Testis (tissue), 2 donors: ENCODE measurements around the gene ELF5.

Experiments used
- CTCF ChIP-seq, 3 experiments: fragments of 450-650 bp in 2 of 3; fragments of 200-600 bp in 1 of 3; sonication (generic) in 1 of 3; IDR thresholded peaks; one replicate each; pipeline ENCODE4 v1.5.1; 2016 to 2019; ENCODE audit warnings: antibody characterized with exemption in 3 of 3, mild to moderate bottlenecking in 2 of 3, moderate library complexity in 1 of 3
- POLR2A ChIP-seq: fragments of 450-650 bp; IDR thresholded peaks from one replicate; pipeline ENCODE4 v1.6.1; 2017; ENCODE audit warnings: antibody characterized with exemption, mild to moderate bottlenecking, moderate library complexity

GRCh38 chr11:34501949-34502348 is 11.6 kb downstream of the ELF5 start:
- TF ChIP-seq CTCF (IDR thresholded peaks at IDR 0.05): no peak
- no peak for TF ChIP-seq POLR2A
